AG09319 (cell line): ENCODE results near the gene PGM2L1.

ENCODE experiments used
- DNase-seq: peaks from one replicate; pipeline ENCODE4 v3.0.0-alpha.2; 2010; ENCODE audit warnings: low read depth; ENCODE audit errors: extremely low read depth
- TF ChIP-seq, protein P1 (sequence below): IDR thresholded peaks from 2 replicates; pipeline ENCODE4 v1.5.1; 2011; ENCODE audit warnings: low read depth, mild to moderate bottlenecking, inconsistent platforms, low read length, moderate library complexity

PGM2L1 gene

DNA sequence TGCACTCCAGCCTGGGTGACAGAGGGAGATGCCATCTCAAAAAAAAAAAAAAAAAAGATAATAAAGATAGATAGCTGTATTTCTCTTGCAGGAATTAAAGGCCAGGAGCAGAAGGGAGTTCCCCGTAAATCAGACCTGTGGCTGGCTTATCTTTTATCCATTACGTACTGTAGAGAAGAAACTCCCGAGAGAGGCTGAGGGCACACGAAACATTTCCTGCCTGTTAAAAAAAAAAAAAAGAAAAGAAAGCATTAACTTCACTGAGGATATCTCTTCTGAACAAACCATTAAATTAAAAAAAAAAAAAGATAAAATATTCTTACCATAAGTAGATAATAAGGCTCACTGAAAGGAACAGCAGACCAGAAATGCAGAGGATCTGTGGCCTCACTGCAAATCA, 109.3 kb downstream of the PGM2L1 start:
- TF ChIP-seq, protein P1, sequence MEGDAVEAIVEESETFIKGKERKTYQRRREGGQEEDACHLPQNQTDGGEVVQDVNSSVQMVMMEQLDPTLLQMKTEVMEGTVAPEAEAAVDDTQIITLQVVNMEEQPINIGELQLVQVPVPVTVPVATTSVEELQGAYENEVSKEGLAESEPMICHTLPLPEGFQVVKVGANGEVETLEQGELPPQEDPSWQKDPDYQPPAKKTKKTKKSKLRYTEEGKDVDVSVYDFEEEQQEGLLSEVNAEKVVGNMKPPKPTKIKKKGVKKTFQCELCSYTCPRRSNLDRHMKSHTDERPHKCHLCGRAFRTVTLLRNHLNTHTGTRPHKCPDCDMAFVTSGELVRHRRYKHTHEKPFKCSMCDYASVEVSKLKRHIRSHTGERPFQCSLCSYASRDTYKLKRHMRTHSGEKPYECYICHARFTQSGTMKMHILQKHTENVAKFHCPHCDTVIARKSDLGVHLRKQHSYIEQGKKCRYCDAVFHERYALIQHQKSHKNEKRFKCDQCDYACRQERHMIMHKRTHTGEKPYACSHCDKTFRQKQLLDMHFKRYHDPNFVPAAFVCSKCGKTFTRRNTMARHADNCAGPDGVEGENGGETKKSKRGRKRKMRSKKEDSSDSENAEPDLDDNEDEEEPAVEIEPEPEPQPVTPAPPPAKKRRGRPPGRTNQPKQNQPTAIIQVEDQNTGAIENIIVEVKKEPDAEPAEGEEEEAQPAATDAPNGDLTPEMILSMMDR = no peak
- DNase-seq = no peak

DNA sequence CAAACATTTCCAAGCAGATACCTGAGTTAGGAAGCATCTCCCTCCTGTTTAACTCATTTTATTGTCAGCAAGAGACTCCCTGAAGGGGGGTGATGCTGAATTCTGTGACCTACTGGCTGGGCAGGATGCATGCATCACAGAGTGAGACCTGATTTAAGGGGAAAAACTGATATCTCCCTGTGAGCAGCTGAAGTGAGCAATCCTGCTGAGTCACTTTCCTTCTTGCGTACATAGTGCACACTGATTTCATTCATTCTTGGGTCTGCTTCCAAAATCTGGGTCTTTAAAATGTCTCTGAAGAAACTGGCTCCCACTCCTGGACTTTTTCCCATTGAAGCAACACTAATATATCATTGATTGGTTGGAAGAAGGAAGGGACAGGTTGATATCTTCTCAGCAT, 110.1 kb downstream of the PGM2L1 start:
- TF ChIP-seq, protein P1 = no peak
- peak; percentile 75 for DNase-seq

- TF ChIP-seq, protein P1 = no peak
- no peak for DNase-seq
These were observed 113.8 kb downstream of the PGM2L1 start for GRCh38 chr11:74284466-74284865.

GRCh38 chr11:74283580-74284180, 114.6 kb downstream of the PGM2L1 start:
- TF ChIP-seq, protein P1 = no peak
- DNase-seq = no peak

DNA sequence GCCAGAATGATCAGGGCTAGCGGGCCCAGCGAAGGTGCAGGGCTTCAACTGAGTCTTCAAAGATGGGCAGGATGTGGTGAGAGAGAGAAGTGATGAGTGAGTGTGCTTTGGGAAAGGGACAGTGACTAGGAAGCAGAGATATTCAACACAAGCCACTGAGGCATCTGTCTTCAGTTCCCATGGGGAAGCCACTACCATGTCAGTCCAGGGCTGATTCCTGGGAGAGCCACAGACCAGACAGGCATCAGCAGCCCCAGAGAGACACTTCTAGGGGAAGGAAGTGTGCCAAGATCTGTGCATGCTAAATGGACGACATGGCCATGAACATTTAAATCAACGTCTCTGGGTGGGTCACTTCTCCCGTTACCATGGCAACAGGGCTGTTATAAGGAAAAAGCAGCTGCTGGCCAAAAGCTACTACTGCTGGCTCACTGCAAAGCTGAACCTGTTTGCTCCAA, 115.3 kb downstream of the PGM2L1 start:
- DNase-seq = no peak

DNA sequence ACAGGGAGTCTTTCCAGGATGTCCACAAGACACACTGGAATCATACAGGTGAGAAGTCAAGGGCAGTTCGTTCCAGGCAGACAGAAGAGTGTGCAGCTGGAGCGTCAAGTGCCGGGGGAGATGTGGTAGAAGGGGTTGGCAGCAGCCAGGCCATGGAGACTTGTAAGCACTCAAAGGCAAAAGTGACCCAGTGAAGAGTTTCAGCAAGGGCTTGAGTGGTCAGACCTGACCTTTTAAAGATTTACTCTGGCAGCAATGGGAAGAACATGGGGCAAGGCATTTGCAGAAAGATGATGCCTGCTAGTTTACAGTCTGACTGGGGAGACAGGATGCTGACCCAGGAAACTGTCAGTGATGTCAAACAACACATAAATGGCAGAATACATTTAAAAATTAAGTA, 115.8 kb downstream of the PGM2L1 start:
- TF ChIP-seq, protein P1 = no peak

More for the DNA sequence above, 115.3 kb downstream of the PGM2L1 start:
- TF ChIP-seq, protein P1 = no peak

GRCh38 chr11:74280494-74280893, 117.7 kb downstream of the PGM2L1 start:
- DNase-seq = no peak
- TF ChIP-seq, protein P1 = no peak

More for the DNA sequence above, 115.8 kb downstream of the PGM2L1 start:
- DNase-seq = no peak
